ENCODE measurements around the gene ZIC1.

The ZIC1 gene

DNA sequence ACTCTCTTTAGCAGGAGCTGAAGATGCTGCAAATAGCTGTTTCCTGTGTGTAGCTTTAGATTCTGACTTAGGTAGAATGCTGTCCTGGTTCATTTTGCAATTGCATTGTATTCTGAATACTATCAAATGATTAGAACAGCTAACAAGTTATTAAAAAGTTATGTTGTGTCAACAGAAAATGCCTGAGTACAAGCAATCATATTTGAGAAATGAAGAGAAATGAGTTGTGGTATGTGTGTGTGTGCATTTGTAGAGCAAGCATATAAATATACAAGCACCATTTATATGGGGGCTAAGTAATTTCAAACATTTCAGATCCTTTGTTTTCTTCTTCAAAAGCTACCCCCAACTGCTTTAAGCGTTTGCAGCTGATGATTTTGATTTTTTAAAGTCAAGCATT, 7.8 kb downstream of the ZIC1 start:
- Histone ChIP-seq H3K27me3 (peaks cover 98% of the 10 kb centered on the region), H3K9me3 (no peaks in the 10 kb centered on the region)

GRCh38 chr3:147417551-147418295, 8.6 kb downstream of the ZIC1 start:
- H3K9me3 ChIP-seq, result no peaks in the 10 kb centered on the region
- H3K27me3 ChIP-seq, result peaks cover 98% of the 10 kb centered on the region
- TF ChIP-seq, protein P1, sequence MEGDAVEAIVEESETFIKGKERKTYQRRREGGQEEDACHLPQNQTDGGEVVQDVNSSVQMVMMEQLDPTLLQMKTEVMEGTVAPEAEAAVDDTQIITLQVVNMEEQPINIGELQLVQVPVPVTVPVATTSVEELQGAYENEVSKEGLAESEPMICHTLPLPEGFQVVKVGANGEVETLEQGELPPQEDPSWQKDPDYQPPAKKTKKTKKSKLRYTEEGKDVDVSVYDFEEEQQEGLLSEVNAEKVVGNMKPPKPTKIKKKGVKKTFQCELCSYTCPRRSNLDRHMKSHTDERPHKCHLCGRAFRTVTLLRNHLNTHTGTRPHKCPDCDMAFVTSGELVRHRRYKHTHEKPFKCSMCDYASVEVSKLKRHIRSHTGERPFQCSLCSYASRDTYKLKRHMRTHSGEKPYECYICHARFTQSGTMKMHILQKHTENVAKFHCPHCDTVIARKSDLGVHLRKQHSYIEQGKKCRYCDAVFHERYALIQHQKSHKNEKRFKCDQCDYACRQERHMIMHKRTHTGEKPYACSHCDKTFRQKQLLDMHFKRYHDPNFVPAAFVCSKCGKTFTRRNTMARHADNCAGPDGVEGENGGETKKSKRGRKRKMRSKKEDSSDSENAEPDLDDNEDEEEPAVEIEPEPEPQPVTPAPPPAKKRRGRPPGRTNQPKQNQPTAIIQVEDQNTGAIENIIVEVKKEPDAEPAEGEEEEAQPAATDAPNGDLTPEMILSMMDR (IDR thresholded peaks at IDR 0.05; ENCODE audit: low read depth, low read length), result no peak
- H3K4me1 ChIP-seq, result no peaks in the 10 kb centered on the region
- no peaks in the 10 kb centered on the region for H3K36me3 ChIP-seq
- no peak overlapping the region for H3K4me3 ChIP-seq (ENCODE audit: low read depth, low read length)
- DNase-seq, result no peak

More for the DNA sequence above, 7.8 kb downstream of the ZIC1 start:
- TF ChIP-seq, protein P1 (IDR thresholded peaks at IDR 0.05; ENCODE audit: low read depth, low read length), result no peak
- Histone ChIP-seq H3K4me1 (no peaks in the 10 kb centered on the region), H3K4me3 (ENCODE audit: low read depth, low read length) (no peak overlapping the region), H3K36me3 (no peaks in the 10 kb centered on the region)
- no peak for DNase-seq

- Histone ChIP-seq H3K4me1 (no peaks in the 10 kb centered on the region), H3K9me3 (no peaks in the 10 kb centered on the region), H3K27me3 (peaks cover 98% of the 10 kb centered on the region), H3K36me3 (no peaks in the 10 kb centered on the region), H3K4me3 (ENCODE audit: low read depth, low read length) (no peak overlapping the region)
- no peak for DNase-seq
- TF ChIP-seq, protein P1 (IDR thresholded peaks at IDR 0.05; ENCODE audit: low read depth, low read length), result no peak
Observed at GRCh38 chr3:147418371-147418781, 9.2 kb downstream of the ZIC1 start.

DNA sequence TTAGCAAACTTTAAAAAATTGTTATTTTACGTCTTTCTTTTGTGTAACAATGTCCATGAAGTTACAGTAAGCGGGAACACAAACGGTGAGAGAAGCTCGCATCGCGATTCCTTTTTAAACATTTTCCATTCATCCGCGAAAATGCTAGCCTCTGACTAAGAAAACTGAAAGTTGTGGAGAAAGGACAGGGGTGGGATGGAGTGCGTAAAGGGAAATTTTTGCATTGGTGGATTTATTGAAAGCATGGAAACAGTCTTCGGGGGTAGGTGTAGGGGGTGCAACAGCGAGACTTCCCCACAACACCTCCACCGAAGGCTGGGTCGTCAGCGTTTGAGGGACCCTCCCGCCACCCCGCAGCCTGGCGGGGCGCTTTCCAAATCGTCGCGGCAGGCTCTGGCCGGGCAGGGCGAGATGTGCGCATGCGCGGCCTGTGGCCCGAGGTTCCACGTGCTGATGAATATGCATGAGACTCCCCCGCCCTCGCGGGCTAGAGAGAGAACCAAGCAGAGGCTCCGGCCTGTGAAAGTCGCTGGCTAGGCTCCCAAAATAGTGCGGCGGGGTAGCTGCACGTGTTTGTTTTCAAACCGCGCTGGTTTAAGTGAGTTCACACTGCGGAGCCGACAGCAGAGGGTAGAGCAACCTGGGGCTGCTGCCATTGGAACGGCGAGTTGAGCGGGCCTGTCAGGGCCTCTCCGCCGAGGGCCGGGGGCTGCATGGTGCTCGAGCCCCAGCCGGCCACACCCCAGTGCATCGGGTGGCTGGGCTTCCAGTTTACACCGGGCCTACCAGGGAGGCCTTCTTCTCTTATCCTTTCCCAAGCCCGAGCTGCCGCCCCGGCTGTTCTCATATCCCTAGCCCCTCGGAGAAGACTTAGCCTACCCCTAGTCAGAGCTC, 9.9 kb downstream of the ZIC1 start:
- H3K4me3 ChIP-seq (ENCODE audit: low read depth, low read length), result peak overlapping the region; percentile 49
- TF ChIP-seq, protein P1 (IDR thresholded peaks at IDR 0.05; ENCODE audit: low read depth, low read length), result no peak
- no peaks in the 10 kb centered on the region for H3K36me3 ChIP-seq
- peak; percentile 58 for DNase-seq
- peaks cover 100% of the 10 kb centered on the region for H3K27me3 ChIP-seq
- H3K4me1 ChIP-seq, result no peaks in the 10 kb centered on the region
- H3K9me3 ChIP-seq, result no peaks in the 10 kb centered on the region

DNA sequence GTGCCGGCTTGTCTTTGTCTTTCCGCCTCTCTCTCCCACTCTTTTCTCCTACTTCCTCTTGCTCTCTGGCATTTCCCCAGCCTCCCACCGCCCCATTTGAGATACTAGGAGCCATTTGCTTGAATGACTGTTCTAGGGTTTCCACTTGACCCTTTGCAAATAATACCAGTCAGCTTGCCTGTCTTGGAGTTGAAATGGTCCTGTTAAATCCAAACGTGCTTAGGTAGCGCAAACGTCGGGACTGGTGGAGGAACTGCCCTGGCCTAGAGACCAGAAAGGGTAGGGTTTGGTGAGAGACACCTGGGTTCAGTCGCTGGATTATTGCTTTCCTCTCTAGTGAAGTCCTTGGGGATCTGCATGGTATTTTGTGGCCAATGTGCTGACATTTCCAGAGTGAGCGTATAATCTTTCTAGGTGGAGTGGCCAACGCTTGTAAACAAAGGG, 10.6 kb downstream of the ZIC1 start:
- Histone ChIP-seq H3K9me3 (no peaks in the 10 kb centered on the region), H3K4me1 (no peaks in the 10 kb centered on the region), H3K27me3 (peaks cover 100% of the 10 kb centered on the region), H3K4me3 (ENCODE audit: low read depth, low read length) (no peak overlapping the region; the same call in 1 of the 2 replicates), H3K36me3 (no peaks in the 10 kb centered on the region)
- no peak for DNase-seq
- TF ChIP-seq, protein P1 (IDR thresholded peaks at IDR 0.05; ENCODE audit: low read depth, low read length), result no peak

Measured in BE2C (cell line).